LNCAP (cell line): ENCODE measurements around the gene CRLF3.

Experiments used
- TF ChIP-seq, protein P1 (sequence below): fragments of 450-650 bp; IDR thresholded peaks from 2 replicates; pipeline ENCODE4 v1.5.1; 2017; ENCODE audit warnings: mild to moderate bottlenecking

CRLF3 gene

DNA sequence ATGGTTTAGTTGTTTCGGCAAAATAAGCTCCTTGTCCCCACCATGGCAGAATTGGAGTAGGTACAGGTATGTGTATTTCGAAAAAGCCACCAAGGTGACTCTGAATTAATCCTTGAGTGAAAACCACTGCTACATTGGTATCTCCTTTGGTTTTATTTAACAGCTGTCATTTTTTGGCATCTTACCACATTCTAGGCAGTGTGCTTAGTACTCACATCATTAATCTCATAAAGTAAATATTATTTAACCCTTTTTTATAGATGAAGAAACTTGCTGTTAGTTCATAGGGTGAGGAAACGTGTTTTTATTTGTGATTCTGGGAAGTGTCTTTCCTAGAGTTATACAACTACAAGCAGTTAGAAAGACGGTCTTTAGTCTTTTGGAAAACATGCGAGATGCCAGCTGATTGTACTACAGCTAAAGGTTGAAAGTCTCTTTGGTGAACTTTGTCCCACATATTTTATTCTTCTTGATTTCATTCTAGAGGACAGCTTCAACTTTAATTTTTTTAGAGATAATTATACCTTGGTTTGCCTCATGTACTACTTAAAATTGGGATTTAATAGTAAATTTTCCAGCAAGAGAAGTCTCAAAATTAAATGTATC, 13.8 kb upstream of the CRLF3 start:
- TF ChIP-seq, protein P1, sequence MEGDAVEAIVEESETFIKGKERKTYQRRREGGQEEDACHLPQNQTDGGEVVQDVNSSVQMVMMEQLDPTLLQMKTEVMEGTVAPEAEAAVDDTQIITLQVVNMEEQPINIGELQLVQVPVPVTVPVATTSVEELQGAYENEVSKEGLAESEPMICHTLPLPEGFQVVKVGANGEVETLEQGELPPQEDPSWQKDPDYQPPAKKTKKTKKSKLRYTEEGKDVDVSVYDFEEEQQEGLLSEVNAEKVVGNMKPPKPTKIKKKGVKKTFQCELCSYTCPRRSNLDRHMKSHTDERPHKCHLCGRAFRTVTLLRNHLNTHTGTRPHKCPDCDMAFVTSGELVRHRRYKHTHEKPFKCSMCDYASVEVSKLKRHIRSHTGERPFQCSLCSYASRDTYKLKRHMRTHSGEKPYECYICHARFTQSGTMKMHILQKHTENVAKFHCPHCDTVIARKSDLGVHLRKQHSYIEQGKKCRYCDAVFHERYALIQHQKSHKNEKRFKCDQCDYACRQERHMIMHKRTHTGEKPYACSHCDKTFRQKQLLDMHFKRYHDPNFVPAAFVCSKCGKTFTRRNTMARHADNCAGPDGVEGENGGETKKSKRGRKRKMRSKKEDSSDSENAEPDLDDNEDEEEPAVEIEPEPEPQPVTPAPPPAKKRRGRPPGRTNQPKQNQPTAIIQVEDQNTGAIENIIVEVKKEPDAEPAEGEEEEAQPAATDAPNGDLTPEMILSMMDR, result no peak

DNA sequence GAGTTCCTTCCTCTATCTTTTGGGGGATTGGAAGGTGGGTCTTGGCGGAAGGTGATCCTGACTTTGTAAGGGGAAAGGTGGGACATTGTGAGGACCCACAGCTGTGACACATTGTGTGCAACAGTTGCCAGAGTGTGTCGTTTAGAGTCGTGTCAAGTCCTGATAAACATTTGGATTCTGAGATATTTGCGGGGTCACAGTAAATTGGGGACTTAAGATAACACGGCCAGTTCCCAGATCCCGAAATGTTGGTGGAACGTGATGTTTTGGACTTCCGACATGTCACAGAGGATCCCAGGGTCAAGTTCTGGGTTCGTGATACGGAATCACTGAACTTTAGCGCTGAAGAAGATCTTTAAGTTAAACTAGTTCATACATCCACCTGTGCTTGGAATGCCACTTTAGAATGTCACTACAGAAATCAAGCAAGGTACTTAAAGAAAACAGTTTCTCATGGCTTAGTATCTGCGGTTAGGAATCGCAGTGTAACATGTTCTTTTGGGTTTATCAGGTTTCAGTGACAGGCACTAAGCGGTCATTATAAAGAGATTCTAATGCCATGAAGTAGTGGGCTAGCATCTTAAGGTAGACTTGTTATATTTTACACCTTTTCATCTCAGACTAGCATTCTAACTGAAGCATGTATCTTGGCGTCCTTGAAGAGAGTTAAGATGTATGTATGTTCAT, 8.1 kb upstream of the CRLF3 start:
- TF ChIP-seq, protein P1, result no peak

DNA sequence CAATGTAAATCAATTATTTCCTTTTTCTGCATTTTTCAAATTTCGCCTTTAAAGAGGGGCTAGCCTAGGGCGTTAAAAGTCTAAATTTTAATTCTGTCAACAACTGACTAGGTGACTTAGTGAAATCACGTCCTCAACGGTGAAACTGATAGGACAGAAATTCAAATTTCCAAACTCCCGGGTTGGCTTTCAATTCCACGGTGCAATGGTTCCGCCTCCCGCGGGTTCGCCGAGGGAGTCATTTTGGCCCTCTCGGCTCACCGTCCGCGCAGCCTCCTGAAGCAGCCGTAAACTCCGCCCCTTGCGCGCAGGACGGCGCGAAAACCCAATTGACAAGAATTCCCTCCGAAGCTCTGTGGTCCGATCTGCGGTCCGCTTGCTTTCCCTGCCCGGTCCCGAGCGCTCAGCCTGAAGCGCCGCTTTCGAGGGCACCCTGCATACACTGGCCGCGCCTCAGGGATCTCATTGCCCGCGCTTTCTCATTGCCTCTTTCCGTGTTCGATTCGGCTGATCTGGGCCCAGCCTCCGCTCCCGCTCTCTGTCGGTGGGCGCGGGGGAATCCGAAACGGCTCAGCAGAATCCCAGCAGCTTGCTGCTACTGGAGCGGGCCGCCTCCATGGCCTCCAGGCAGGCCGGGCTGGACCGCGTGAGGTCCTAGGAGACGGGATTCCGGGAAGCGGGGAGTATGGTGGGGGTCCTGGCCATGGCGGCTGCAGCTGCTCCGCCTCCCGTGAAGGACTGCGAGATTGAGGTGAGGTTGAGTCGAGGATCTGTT, 7.4 kb upstream of the CRLF3 start, which contains the start of gene ATAD5:
TSS of gene ATAD5 (plus strand) at position 304 of the 775 bp plus-strand sequence. CDS start at position 686, 382 bp downstream.
- TF ChIP-seq, protein P1, result no peak

DNA sequence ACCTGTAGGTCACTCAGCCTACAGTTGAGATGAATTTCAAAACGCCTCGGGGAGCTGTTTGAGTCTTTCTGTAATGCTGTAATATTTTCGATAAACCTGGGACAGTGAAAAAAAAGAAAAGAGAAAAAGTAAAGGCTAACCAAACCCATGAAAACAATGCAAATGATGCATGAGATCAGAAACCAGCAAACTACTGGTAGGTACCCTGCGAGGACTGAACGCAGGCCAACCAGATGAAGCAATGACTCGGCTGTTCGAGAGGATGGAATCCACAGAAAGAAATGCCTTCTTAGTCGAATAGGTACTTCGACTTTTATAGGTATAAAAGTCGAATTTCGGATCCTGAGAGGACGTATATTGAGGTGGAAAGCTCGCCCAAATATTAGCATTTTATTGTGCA, 6.8 kb upstream of the CRLF3 start:
- TF ChIP-seq, protein P1, result no peak

DNA sequence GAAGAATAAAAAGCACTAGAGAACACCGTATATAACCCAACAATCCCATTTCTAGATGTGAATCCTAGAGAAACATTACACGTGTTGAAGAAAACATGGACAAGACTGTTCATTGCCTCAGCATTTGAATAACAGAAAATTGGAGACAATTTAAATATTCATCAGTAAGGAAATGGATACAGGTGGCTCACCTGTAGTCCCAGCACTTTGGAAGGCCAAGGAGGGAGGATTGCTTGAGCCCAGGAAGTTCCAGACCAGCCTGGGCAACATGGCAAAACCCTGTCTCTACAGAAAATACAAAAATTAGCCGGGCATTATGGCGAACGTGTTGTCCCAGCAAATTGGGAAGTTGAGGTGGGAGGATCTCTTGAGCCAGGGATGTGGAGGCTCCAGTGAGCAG, 4.5 kb upstream of the CRLF3 start:
- TF ChIP-seq, protein P1, result no peak

DNA sequence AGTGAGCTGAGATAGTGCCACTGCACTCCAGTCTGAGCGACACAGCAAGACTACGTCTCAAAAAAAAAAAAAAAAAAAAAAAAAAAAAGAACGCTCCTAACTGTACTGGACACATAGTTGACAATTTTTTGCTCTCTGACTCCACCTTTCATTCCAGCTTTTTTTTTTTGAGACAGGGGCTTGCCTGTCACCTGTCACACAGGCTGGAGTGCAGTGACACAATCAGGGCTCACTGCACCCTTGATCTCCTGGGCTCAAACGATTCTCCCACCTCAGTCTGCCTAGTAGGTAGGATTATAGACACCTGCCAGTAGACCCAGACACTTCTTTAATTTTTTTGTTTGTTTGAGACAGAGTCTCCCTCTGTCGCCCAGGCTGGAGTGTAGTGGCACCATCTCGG, 2.6 kb upstream of the CRLF3 start:
- TF ChIP-seq, protein P1, result no peak

DNA sequence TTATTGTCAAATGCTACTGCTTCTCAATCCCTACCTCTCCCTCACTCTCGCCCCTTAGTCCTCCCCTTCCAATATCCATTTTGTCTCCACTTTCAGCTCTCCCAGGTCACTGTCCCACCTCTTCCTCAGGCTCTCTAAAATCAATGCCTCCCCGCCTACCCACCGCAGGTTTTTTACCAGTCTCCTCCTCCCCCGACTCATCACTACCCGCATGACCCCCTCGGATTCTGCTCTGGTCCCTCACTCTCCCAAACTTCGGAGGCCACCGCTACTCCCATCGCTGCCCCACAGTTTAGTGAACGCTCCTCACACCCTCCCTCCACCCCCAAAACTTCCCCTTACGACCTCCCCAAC, 513 bp downstream of the CRLF3 start:
- TF ChIP-seq, protein P1, result no peak
